Raji (cell line): Measurements from ENCODE around the gene SCP2.

Experiments
- POLR2A ChIP-seq: IDR thresholded peaks from 2 replicates; pipeline ENCODE4 v1.6.1; 2011; ENCODE audit warnings: low read depth, low read length, control low read depth; ENCODE audit not compliant: insufficient read depth

Gene SCP2

GRCh38 chr1:52929019-52929418 lies 1.9 kb downstream of the SCP2 start:
- no peak for TF ChIP-seq POLR2A

GRCh38 chr1:52937433-52938182 lies 10.5 kb downstream of the SCP2 start:
- no peak for TF ChIP-seq POLR2A

GRCh38 chr1:52938183-52938451 lies 11.0 kb downstream of the SCP2 start:
- no peak for TF ChIP-seq POLR2A

GRCh38 chr1:52943876-52944416 lies 16.9 kb downstream of the SCP2 start:
- TF ChIP-seq POLR2A, result no peak

- no peak for TF ChIP-seq POLR2A
Observed at GRCh38 chr1:52944566-52944965, 17.5 kb downstream of the SCP2 start.

- TF ChIP-seq POLR2A, result no peak
Observed at GRCh38 chr1:52947490-52947889, 20.4 kb downstream of the SCP2 start.

- TF ChIP-seq POLR2A, result no peak
Observed at GRCh38 chr1:52952112-52952511, 25.0 kb downstream of the SCP2 start.

- TF ChIP-seq POLR2A, result no peak
Observed at GRCh38 chr1:52955129-52955970, 28.3 kb downstream of the SCP2 start.

- no peak for TF ChIP-seq POLR2A
Observed at GRCh38 chr1:52963101-52963500, 36.0 kb downstream of the SCP2 start.

- no peak for TF ChIP-seq POLR2A
Observed at GRCh38 chr1:52967666-52968065, 40.6 kb downstream of the SCP2 start.

- no peak for TF ChIP-seq POLR2A
Observed at GRCh38 chr1:52970149-52970548, 43.1 kb downstream of the SCP2 start.

- TF ChIP-seq POLR2A, result no peak
Observed at GRCh38 chr1:52973841-52974240, 46.8 kb downstream of the SCP2 start.

- no peak for TF ChIP-seq POLR2A
Observed at GRCh38 chr1:52976183-52977035, 49.3 kb downstream of the SCP2 start.

GRCh38 chr1:52978045-52978444 lies 51.0 kb downstream of the SCP2 start:
- TF ChIP-seq POLR2A, result no peak

- TF ChIP-seq POLR2A, result no peak
Observed at GRCh38 chr1:52994656-52995055, 67.6 kb downstream of the SCP2 start.

GRCh38 chr1:52996653-52997052 lies 69.6 kb downstream of the SCP2 start:
- TF ChIP-seq POLR2A, result no peak

- TF ChIP-seq POLR2A, result no peak
Observed at GRCh38 chr1:53001128-53001527, 74.1 kb downstream of the SCP2 start.
